Osteocyte (in vitro differentiated cells): ENCODE measurements around the gene KAZN. TPM values are rescaled to one million over a fixed set of nuclear protein-coding genes. Genes with fewer than 3 reads are reported as not detected.

ENCODE experiments used
- DNase-seq: peaks from one replicate; pipeline ENCODE4 v3.0.0; 2021; ENCODE audit warnings: mixed read lengths; ENCODE audit not compliant: unreplicated experiment; ENCODE audit errors: extremely low spot score
- H3K27ac Mint-ChIP-seq: one replicate; pipeline ENCODE4 v1.8.0; 2021; ENCODE audit warnings: mild to moderate bottlenecking, mixed read lengths; ENCODE audit not compliant: unreplicated experiment
- H3K27me3 Mint-ChIP-seq: one replicate; pipeline ENCODE4 v1.8.0; 2021; ENCODE audit warnings: mixed read lengths; ENCODE audit not compliant: unreplicated experiment
- H3K36me3 Mint-ChIP-seq: one replicate; pipeline ENCODE4 v1.8.0; 2021; ENCODE audit warnings: mixed read lengths; ENCODE audit not compliant: unreplicated experiment
- H3K4me1 Mint-ChIP-seq: one replicate; pipeline ENCODE4 v1.8.0; 2021; ENCODE audit warnings: mixed read lengths; ENCODE audit not compliant: unreplicated experiment
- H3K4me3 Mint-ChIP-seq: one replicate; pipeline ENCODE4 v1.8.0; 2021; ENCODE audit warnings: mild to moderate bottlenecking, moderate library complexity, mixed read lengths; ENCODE audit not compliant: unreplicated experiment
- H3K9me3 Mint-ChIP-seq: one replicate; pipeline ENCODE4 v1.8.0; 2021; ENCODE audit warnings: mixed read lengths; ENCODE audit not compliant: unreplicated experiment
- CTCF ChIP-seq: fragments of 200-600 bp; sonication (generic); IDR thresholded peaks from 2 replicates; pipeline ENCODE4 v1.5.0; 2021; ENCODE audit warnings: antibody characterized with exemption, mild to moderate bottlenecking, moderate library complexity
- total RNA-seq: library from RNA; stranded (reverse); gene quantifications from 2 replicates; pipeline ENCODE4 v1.2.1, GENCODE V29; 2021

The KAZN gene
- total RNA-seq, 1 donor from 2014 or later = 47.1 TPM

GRCh38 chr1:14840374-14840773 lies 241.9 kb downstream of the KAZN start:
- Mint-ChIP-seq H3K4me3 (no peak overlapping the region), H3K27me3 (no peaks in the 10 kb centered on the region), H3K27ac (no peak overlapping the region), H3K4me1 (peaks cover 13% of the 10 kb centered on the region), H3K9me3 (peaks cover 26% of the 10 kb centered on the region), H3K36me3 (peaks cover 2% of the 10 kb centered on the region)
- TF ChIP-seq CTCF = no peak
- no peak for DNase-seq

- Mint-ChIP-seq H3K27ac (no peak overlapping the region), H3K4me1 (peaks cover 13% of the 10 kb centered on the region), H3K4me3 (no peak overlapping the region), H3K36me3 (peaks cover 3% of the 10 kb centered on the region), H3K27me3 (no peaks in the 10 kb centered on the region), H3K9me3 (peaks cover 26% of the 10 kb centered on the region)
- no peak for TF ChIP-seq CTCF
- no peak for DNase-seq
Observed at GRCh38 chr1:14841456-14841855, 243.0 kb downstream of the KAZN start.

- DNase-seq = no peak
- Mint-ChIP-seq H3K36me3 (peaks cover 3% of the 10 kb centered on the region), H3K4me1 (peaks cover 13% of the 10 kb centered on the region), H3K4me3 (no peak overlapping the region), H3K9me3 (peaks cover 26% of the 10 kb centered on the region), H3K27me3 (no peaks in the 10 kb centered on the region), H3K27ac (peak overlapping the region; percentile 8)
- TF ChIP-seq CTCF = no peak
Observed at GRCh38 chr1:14841951-14842350, 243.5 kb downstream of the KAZN start.

GRCh38 chr1:14842361-14842760 lies 243.9 kb downstream of the KAZN start:
- Mint-ChIP-seq H3K4me3 (no peak overlapping the region), H3K36me3 (peaks cover 3% of the 10 kb centered on the region), H3K9me3 (peaks cover 26% of the 10 kb centered on the region), H3K27me3 (no peaks in the 10 kb centered on the region), H3K4me1 (peaks cover 13% of the 10 kb centered on the region), H3K27ac (peak overlapping the region; percentile 8)
- no peak for TF ChIP-seq CTCF
- DNase-seq = no peak

GRCh38 chr1:14842891-14843290 lies 244.4 kb downstream of the KAZN start:
- no peak for TF ChIP-seq CTCF
- H3K4me1 Mint-ChIP-seq = peaks cover 13% of the 10 kb centered on the region
- DNase-seq = no peak
- no peak overlapping the region for H3K4me3 Mint-ChIP-seq
- H3K27ac Mint-ChIP-seq = peak overlapping the region; percentile 78
- H3K36me3 Mint-ChIP-seq = peaks cover 3% of the 10 kb centered on the region
- no peaks in the 10 kb centered on the region for H3K27me3 Mint-ChIP-seq
- peaks cover 26% of the 10 kb centered on the region for H3K9me3 Mint-ChIP-seq
